Natural killer cell (primary cell): ENCODE measurements around the gene UST. TPM values are rescaled to one million over a fixed set of nuclear protein-coding genes. Genes with fewer than 3 reads are reported as not detected.

Experiments
- ATAC-seq, 3 donors: fragments of 150-1000 bp in 2 of 3; fragments of 200-7000 bp in 1 of 3; cut with Tn5 transposase; 1 replicate in 1 of 3; 2 replicates in 2 of 3; pipeline ENCODE4 v1.10.0; 2021; ENCODE audit warnings: mild to moderate bottlenecking in 2 of 3, moderate library complexity in 2 of 3
- DNase-seq, 2 donors: peaks; one replicate each; pipeline versions ENCODE4 v3.0.0 to v3.0.0-alpha.2; 2013 to 2021; ENCODE audit warnings: mixed read lengths in 1 of 2
- H3K27ac ChIP-seq: one replicate; pipeline ENCODE4 v1.5.1; 2013; ENCODE audit warnings: mild to moderate bottlenecking, low read length
- H3K27me3 ChIP-seq: one replicate; pipeline ENCODE4 v1.6.1; 2013; ENCODE audit warnings: low read length; ENCODE audit not compliant: control insufficient read depth, insufficient read depth
- H3K36me3 ChIP-seq: one replicate; pipeline ENCODE4 v1.6.1; 2013; ENCODE audit warnings: low read length; ENCODE audit not compliant: control insufficient read depth, insufficient read depth
- H3K4me1 ChIP-seq: one replicate; pipeline ENCODE4 v1.6.1; 2013; ENCODE audit warnings: low read length; ENCODE audit not compliant: control insufficient read depth, insufficient read depth
- H3K4me3 ChIP-seq: one replicate; pipeline ENCODE4 v1.5.1; 2013; ENCODE audit warnings: low read length
- H3K9me3 ChIP-seq: one replicate; pipeline ENCODE4 v1.6.1; 2013; ENCODE audit warnings: low read length; ENCODE audit not compliant: control insufficient read depth, insufficient read depth
- H3K27ac Mint-ChIP-seq, 2 donors: one replicate each; pipeline ENCODE4 v1.8.0; 2022; ENCODE audit warnings: mild to moderate bottlenecking in 2 of 2, mixed read lengths in 2 of 2, moderate library complexity in 1 of 2
- H3K27me3 Mint-ChIP-seq, 2 donors: one replicate each; pipeline ENCODE4 v1.8.0; 2022; ENCODE audit warnings: low read depth in 2 of 2, mixed read lengths in 2 of 2
- H3K36me3 Mint-ChIP-seq: one replicate; pipeline ENCODE4 v1.8.0; 2022; ENCODE audit warnings: mixed read lengths
- H3K4me1 Mint-ChIP-seq, 2 donors: one replicate each; pipeline ENCODE4 v1.8.0; 2022; ENCODE audit warnings: mixed read lengths in 2 of 2
- H3K4me3 Mint-ChIP-seq: one replicate; pipeline ENCODE4 v1.8.0; 2022; ENCODE audit warnings: mild to moderate bottlenecking, moderate library complexity, mixed read lengths
- H3K9me3 Mint-ChIP-seq, 2 donors: one replicate each; pipeline ENCODE4 v1.8.0; 2022; ENCODE audit warnings: mixed read lengths in 2 of 2
- CTCF ChIP-seq: fragments of 200-600 bp; IDR thresholded peaks from one replicate; pipeline ENCODE4 v1.8.0; 2022; ENCODE audit warnings: antibody characterized with exemption
- WGBS: methylation state at CpG from one replicate; pipeline ENCODE4 v1.1.7; 2013; ENCODE audit warnings: missing lambda C conversion rate; ENCODE audit not compliant: insufficient coverage; 5-methylcytosine and 5-hydroxymethylcytosine counted together
- intact Hi-C: fragments of 100-400 bp; cut with micrococcal nuclease; formaldehyde crosslinking; loops from one replicate; pipeline ENCODE4 v1.14.2; 2022
- total RNA-seq, 4 donors: library from RNA; stranded (reverse); fragments of 120-200 nt in 1 of 4; gene quantifications; one replicate each; pipeline versions ENCODE4 v1.2.3 to v1.2.4, GENCODE V29; 2013 to 2022

UST gene
- total RNA-seq, 3 donors from 2014 or later (not counting 1 experiment from before 2014, with no cell fraction given): 6.3 to 11.9 (median 10.6) TPM

GRCh38 chr6:148952147-148953035 lies 205.6 kb downstream of the UST start:
- 66% methylated on average over 4 of the region's 10 CpGs for WGBS
- H3K27me3 Mint-ChIP-seq: peaks cover 0 to 4% of the 10 kb centered on the region in 2 donors
- Histone ChIP-seq H3K27me3 (no peaks in the 10 kb centered on the region), H3K27ac (no peak overlapping the region), H3K4me1 (no peaks in the 10 kb centered on the region), H3K36me3 (peaks cover 2% of the 10 kb centered on the region), H3K4me3 (no peak overlapping the region), H3K9me3 (no peaks in the 10 kb centered on the region)
- H3K4me3 Mint-ChIP-seq: no peak overlapping the region
- intact Hi-C loops: no loop called here
- no peak for TF ChIP-seq CTCF
- no peak overlapping the region for H3K27ac Mint-ChIP-seq
- ATAC-seq (no peak), DNase-seq (no peak)
- no peaks in the 10 kb centered on the region for H3K36me3 Mint-ChIP-seq
- H3K4me1 Mint-ChIP-seq: peaks cover 0 to 6% of the 10 kb centered on the region in 2 donors
- no peaks in the 10 kb centered on the region for H3K9me3 Mint-ChIP-seq

DNA sequence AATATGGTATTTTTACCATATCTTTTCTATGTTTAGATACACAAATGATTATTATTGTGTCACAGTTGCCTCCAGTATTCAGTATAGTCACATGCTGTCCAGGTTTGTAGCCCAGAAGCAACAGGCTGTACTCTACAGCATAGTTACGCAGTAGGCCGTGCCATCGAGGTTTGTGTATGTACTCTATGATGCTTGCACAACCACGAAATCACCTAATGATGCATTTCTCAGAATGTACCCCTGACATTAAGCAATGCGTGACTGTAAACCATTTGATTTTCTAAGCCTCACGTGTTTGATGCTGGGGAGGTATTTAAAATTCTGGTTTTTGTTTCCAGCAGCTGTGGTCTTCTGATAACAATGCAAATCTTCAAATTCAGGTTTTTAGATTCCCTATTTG lies 207.6 kb downstream of the UST start:
- H3K36me3 ChIP-seq: peaks cover 2% of the 10 kb centered on the region
- no peaks in the 10 kb centered on the region for H3K9me3 Mint-ChIP-seq
- H3K27ac Mint-ChIP-seq: no peak overlapping the region
- no peaks in the 10 kb centered on the region for H3K4me1 ChIP-seq
- peaks cover 0 to 4% of the 10 kb centered on the region in 2 donors for H3K27me3 Mint-ChIP-seq
- DNase-seq (no peak), ATAC-seq (no peak)
- WGBS: 93% methylated on average over 6 of the region's 6 CpGs
- no peak overlapping the region for H3K4me3 Mint-ChIP-seq
- intact Hi-C loops: no loop called here
- H3K27me3 ChIP-seq: no peaks in the 10 kb centered on the region
- no peak overlapping the region for H3K4me3 ChIP-seq
- H3K9me3 ChIP-seq: no peaks in the 10 kb centered on the region
- H3K4me1 Mint-ChIP-seq: peaks cover 0 to 11% of the 10 kb centered on the region in 2 donors
- TF ChIP-seq CTCF: no peak
- H3K27ac ChIP-seq: no peak overlapping the region
- H3K36me3 Mint-ChIP-seq: no peaks in the 10 kb centered on the region

DNA sequence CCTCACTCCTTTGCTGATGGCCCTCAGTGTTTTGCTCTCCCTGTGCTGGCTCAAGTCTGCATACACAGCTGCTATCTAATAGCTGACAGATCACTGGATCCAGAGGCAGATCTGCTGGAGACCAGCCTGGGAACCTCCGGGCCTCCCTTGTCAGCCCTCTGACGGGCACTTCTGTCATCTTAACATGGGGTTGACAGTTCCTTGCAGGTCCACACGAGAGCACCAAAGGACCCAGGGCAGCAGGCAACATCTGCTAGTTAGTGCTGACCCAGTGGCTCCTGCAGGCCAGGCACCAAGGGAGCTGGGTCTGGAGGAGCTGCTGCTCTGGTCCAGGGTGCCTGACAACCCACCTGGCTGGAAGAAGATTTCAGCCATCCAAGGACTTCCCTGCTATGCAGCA lies 208.1 kb downstream of the UST start:
- DNase-seq (no peak), ATAC-seq (no peak)
- no peak overlapping the region for H3K4me3 ChIP-seq
- Mint-ChIP-seq H3K4me3 (no peak overlapping the region), H3K4me1 (peaks cover 0 to 11% of the 10 kb centered on the region in 2 donors), H3K9me3 (no peaks in the 10 kb centered on the region), H3K27ac (no peak overlapping the region), H3K36me3 (no peaks in the 10 kb centered on the region), H3K27me3 (peaks cover 0 to 4% of the 10 kb centered on the region in 2 donors)
- H3K27me3 ChIP-seq: no peaks in the 10 kb centered on the region
- no peaks in the 10 kb centered on the region for H3K9me3 ChIP-seq
- intact Hi-C loops: no loop called here
- H3K4me1 ChIP-seq: no peaks in the 10 kb centered on the region
- H3K27ac ChIP-seq: no peak overlapping the region
- 91% methylated on average over 3 of the region's 3 CpGs for WGBS
- peaks cover 2% of the 10 kb centered on the region for H3K36me3 ChIP-seq
- TF ChIP-seq CTCF: no peak
